HG02763 (cell line): ENCODE results near the gene P2RX2.
"Not testable (repeated sequence)": the region's sequence is repeated elsewhere in the genome, so short reads cannot be mapped to it uniquely, and the experiment has no call there.

ENCODE experiments used
- ATAC-seq: cut with Tn5 transposase; IDR thresholded peaks from one replicate; pipeline ENCODE4 v1.9.1; 2021; ENCODE audit warnings: mild to moderate bottlenecking, moderate library complexity; ENCODE audit not compliant: unreplicated experiment

The P2RX2 gene

DNA sequence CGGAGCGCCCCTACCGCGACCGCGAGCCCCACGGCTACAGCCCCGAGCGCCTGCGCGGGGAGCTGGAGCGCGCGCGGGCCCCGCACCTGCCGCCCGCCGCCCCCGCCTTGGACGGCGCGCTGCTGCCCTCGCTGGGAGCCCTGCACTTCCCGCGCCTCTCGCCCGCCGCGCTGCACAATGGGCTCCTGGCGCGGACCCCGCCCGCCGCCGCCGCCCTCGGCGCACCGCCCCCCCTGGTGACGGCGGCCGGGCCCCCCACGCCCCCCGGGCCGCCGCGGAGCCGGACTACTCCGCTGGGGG, 35.2 kb upstream of the P2RX2 start:
- no peak for ATAC-seq

DNA sequence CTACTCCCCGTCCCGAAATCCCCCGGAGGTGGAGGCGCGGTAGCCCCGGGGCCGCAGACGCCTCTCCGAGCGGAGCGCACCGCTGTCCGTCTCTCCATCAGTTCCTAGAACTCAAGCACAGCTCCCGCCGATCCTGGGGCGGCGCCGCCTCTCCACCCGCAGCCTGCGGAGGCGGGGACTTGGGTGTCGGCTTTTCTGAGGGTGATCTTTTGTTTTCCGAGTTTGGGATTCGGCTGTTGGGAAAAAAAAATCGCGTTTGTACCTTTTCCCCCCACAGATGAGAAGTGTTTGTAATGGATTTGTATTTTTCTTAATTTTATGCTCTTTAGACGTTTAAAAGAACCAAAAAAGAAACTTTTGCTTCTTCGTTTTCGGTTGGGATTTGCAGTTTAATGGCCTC, 34.8 kb upstream of the P2RX2 start:
- ATAC-seq: no peak

DNA sequence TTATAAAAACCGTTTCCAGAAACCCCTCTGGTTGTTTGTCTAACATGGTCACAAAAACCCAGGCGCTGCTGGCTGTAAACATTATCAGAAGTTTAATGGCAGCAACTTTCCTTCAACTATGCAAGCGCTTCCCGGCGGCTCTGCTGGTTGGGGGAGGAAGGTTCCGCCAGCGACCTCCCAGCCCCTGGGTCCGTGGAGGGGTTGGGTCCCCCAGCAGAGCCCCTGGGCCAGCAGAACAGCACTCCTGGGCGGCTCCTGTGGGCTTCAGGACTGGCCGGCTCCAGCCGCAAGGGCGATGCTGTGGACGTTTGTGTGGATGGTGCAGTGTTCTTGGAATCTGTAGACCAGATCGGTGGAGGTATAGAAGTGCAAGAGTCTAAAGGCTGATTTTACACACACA, 34.1 kb upstream of the P2RX2 start:
- no peak for ATAC-seq

DNA sequence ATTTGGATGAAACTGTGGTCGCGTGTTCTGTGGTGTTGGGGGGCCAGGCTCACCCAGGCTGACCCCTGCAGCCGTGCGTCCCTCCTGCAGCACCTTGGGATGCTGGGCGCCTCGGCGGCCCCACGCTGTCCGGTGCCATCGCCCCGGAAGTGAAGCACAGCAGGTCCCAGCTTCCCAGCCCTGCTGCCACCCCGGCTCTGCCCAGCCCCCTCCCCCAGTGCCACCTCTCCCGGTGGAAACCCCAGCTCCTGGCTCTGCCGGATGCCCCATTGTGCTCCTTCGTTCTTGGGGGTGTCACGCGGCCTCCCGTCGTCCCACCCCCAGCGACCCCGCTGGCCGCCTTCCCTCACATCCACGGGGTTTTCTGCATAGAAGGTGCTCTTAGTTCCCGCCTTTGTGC, 33.4 kb upstream of the P2RX2 start:
- no peak for ATAC-seq

DNA sequence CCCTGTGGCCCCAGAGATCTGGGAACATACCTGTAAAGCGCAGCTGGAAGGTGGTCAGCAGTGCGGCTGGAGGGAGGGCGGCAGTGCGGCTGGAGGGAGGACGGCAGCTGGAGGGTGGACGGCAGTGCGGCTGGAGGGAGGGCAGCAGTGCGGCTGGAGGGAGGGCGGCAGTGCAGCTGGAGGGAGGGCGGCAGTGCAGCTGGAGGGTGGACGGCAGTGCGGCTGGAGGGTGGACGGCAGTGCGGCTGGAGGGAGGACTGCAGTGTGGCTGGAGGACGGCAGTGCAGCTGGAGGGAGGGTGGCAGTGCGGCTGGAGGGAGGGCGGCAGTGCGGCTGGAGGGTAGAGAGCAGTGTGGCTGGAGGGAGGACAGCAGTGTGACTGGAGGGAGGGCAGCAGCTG, 31.6 kb upstream of the P2RX2 start:
- no peak for ATAC-seq

DNA sequence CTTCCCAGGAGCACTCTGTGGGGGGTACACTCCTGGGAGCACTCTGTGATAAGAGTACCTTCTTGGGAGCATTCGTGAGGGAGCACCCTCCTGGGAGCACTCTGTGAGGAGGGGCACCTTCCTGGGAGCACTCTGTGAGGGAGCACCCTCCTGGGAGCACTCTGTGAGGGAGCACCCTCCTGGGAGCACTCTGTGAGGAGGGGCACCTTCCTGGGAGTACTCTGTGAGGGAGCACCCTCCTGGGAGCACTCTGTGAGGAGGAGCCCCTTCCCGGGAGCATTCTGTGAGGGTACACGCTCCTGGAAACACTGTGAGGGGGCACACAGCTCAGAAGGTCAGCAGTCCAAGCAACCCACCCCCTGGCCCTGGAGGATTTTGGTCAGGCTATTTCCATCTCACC, 30.8 kb upstream of the P2RX2 start:
- ATAC-seq: no peak

DNA sequence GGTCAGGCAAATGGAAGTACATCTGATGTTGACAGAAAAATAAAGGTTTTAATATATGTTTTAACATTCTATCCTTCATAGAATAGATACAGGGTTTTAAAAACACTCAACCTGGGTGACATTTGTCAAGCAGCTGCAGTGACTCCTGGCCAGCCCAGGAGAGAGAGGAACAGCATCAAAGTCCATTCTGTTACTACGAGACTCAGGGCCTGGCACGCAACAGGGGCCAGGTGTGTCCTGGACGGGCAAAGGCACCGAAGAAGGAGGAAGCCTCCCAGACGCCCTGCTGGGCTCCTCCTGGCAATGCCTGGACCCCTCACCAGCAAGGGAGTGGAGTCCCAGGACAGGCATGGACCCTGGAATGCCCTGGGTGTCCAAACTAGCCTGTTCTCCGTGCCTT, 30.3 kb upstream of the P2RX2 start:
- ATAC-seq: no peak

DNA sequence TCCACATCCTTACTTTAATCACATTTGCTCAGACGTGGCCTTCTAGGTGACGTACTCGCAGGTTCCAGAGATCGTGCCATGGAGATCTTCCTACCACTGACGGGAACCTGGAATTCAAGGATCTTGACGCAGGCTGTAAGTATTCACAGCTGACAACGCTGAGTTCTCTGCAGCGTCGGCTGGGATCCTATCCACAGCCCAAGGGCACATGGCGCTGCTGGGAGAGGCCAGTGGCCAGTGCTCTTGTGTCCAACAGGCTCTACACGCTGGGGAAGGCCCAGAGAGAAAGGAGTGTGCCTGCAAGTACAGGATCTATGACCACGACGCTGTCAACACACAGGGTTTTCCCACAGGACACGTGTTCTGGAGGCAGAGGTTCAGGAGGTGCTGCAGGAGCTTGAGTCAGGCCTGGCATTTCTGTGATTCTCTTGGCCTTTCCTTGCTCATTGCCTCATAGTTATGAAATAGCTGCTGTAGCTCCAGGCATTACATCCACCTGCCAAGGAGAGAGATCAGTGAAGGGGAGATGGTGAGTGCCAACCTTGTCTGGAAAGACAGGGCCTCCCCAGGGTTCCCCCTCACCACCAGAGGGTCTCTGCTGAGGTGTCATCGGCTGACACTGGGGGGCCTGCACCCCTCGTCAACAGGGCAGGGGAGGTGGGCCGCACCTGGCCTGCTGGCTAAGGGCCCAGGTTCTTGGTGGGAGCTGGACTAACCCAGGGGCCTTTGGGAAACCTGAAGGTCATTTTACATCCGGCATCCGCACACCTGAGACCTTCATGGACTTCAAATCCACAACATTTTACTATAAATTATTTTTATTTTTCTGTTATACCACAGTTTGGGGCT, 29.5 kb upstream of the P2RX2 start:
- no peak for ATAC-seq

DNA sequence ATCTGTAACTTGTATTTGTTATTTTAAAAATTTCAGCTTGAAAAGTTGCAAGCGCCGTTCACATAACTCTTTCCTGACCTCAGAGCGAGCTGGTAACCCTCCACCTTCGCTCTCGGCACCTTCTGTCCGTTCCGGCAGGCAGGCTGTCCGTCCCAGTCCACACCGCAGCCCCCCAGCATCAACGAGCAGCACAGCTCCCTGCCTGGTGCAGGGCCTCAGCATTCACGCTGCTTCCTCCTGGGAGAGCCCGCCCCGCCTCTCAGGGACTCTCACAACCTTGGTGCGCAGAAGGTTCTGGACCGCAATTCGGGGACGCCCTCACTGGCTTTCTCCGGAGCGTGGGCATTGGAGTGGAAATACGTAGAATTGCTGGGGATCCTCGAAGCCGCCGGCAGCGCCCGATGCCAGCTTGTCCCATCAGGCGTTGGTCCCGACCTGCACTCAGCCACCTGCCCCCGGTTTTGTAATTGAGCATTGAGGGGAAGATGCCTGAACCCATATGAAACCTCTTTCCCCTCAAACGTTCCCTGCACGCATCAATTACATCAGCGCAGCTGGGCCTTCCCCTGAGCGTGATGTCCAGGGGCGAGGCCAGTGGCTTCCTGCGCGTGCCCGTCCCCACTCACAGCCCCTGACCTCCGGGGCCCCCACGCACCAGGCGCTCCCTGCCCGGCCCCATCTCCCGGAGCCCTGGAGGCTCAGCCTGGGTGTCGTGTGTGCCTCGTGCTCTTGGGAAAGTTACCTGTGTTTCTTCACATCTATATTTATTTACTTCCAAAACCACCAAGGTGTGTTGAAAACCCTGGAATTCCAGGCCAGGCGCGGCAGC, 27.3 kb upstream of the P2RX2 start:
- ATAC-seq: no peak

DNA sequence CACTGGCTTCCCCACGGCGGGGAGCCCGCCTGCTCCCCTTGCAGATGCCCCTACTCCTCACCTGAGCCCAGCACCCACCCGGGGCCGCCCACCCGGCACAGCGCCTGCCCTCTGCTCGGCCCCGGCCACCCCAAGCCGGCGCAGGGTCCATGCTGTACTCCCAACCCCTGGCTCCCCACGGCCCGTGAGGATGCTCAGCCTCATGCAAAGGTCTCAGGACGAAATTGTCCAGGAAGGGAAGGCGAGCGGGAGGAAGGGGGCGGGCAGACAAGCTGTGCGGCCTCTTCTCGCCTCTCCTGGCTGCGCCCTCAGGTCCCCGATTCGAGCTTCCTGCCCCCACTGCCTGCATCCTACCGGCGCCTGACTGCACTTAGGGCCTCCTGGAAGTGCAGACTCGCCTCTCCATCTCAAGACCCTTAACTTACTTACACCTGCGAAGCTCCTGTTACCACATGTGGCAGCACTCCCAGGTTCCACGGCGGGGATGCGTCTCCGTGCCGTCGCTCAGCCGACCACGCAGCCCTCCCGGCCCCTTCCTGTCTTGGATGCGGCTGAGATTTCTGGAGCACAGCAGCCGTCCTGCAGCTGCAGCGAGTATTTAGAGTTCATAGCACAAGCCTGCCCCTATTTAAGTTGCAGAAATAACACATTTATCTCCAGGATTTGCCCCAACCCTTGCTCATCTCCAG, 26.1 kb upstream of the P2RX2 start:
- no peak for ATAC-seq

DNA sequence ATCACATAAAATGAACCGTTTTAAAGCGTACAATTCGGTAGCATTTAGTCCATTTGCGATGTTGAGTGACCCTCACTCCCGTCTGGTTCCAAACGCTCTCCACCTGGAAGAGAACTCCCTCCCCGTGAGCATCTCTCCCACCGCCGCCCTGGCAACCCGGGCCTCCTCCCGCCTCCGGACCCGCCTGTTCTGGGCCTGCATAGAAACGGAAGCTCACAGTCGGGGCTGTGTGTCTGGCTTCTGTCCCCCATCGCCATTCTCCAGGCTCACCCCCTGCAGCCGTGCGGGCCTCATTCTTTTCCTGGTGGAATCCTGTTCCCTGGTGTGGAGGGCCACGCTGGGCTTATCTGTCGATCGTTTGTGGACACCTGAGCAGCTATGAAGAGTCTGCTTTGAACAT, 25.5 kb upstream of the P2RX2 start:
- no peak for ATAC-seq

DNA sequence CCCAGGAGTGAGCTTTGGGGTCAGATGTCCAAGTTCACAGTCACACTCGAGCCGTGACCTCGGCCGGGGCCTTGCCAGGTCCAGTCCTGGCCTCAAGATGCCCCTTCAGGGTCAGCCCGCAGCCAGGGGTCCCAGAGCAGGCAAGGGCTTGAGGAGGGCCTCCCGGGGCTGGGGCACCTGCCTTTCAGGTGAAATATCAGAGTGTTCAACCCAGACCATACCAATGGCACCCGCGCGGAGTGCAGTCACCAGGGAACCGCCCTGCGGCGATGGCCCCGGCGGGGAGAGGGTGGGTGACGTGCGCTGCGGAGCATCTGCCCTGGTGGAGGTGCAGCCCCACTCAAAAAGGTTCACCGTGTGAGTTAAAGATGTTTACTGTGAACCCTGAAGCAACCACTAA, 25.1 kb upstream of the P2RX2 start:
- no peak for ATAC-seq

DNA sequence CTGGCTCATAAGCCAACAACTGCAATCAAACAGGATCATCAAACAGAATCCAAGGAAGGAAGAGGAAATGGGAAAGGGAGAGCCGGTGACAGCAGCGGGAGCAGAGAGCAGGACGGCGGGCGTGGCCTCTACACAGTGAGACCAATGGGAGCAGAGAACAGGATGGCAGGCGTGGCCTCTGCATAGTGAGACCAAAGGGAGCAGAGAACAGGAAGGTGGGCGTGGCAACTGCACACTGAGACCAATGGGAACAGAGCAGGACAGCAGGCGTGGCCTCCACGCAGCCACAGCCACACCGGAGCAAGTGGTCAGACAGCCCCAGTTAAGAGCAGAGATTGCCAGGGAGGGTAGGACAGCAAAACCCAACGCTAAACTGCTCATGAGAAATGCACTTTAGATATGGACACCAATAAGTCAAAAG, 24.6 kb upstream of the P2RX2 start:
- ATAC-seq: no peak

DNA sequence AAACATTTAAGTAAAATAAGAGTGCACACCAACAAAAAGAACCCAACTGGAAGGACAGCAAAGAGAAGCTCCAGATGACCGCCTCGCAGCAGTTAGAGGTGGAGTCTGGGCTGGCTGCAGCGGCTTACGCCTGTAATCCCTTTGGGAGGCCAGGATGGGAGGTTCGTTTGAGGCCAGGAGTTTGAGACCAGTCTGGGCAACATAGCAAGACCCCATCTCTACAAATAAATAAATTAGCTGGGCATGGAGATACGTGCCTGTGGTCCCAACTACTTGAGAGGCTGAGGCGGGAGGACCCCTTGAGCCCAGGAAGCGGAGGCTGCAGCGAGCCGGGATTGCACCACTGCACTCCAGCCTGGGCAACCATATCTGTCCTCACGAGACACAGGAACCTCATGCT, 23.4 kb upstream of the P2RX2 start:
- no peak for ATAC-seq

DNA sequence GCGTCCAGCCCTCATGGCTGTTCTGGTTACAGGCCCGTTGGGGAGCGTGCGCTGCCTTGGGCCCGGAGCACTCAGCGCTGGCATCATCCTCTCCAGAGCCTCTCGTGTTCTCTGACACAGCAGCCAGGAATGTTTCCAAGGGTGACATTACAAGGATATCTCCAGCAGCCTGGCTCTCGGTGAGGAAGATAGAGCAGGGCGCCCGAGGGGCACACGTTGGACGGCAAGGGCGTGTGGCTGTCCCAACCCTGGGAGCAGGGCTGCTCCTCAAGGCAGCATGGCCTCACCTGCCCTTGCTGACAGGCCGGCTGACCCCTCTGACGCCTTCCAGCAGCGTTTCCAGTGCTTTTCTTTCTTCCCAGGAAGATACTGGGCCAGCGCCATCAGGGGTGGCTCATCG, 22.6 kb upstream of the P2RX2 start:
- no peak for ATAC-seq

DNA sequence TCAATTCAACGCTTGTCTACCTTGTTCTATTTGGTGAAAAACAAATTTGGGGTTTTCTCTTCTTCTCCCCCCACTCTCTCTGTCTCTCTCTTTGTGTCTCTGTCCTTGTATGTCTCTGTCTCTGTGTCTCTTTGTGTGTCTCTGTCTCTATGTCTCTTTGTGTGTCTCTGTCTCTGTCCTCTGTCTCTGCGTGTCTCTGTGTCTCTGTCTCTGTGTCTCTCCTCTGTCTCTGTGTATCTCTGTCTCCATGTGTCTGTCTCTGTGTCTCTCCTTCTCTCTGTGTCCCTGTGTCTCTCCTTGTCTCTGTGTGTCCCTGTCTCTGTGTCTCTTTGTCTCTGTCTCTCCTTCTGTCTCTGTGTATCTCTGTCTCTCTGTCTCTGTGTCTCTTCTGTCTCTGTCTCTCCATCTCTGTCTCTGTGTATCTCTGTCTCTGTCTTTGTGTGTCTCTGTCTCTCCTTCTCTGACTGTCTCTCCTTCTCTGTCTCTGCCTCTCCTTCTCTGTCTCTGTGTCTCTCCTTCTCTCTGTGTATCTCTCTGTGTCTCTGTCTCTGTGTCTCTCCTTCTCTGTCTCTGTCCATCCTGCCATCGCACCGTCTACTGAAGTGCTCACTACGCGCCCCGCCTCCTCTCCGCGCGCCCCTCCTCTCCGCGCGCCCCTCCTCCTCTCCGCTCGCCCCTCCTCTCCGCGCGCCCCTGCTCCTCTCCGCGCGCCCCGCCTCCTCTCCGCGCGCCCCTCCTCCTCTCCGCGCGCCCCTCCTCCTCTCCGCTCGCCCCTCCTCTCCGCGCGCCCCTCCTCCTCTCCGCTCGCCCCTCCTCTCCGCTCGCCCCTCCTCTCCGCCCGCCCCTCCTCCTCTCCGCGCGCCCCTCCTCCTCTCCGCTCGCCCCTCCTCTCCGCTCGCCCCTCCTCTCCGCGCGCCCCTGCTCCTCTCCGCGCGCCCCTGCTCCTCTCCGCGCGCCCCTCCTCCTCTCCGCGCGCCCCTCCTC, 21.0 kb upstream of the P2RX2 start:
- no peak for ATAC-seq

DNA sequence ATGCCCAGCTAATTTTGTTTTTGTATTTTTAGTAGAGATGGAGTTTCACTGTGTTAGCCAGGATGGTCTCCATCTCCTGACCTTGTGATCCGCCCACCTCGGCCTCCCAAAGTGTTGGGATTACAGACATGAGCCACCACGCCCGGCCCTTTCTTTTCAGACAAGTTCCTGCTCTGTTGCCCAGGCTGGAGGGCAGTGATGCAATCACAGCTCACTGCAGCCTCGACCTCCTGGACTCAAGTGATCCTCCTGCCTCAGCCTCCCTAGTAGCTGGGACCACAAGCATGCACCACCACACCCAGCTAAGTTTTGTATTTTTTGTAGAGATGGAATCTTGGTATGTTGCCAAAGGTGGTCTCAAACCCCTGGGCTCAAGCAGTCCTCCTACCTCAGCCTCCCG, 19.1 kb upstream of the P2RX2 start:
- not testable (repeated sequence) for ATAC-seq

DNA sequence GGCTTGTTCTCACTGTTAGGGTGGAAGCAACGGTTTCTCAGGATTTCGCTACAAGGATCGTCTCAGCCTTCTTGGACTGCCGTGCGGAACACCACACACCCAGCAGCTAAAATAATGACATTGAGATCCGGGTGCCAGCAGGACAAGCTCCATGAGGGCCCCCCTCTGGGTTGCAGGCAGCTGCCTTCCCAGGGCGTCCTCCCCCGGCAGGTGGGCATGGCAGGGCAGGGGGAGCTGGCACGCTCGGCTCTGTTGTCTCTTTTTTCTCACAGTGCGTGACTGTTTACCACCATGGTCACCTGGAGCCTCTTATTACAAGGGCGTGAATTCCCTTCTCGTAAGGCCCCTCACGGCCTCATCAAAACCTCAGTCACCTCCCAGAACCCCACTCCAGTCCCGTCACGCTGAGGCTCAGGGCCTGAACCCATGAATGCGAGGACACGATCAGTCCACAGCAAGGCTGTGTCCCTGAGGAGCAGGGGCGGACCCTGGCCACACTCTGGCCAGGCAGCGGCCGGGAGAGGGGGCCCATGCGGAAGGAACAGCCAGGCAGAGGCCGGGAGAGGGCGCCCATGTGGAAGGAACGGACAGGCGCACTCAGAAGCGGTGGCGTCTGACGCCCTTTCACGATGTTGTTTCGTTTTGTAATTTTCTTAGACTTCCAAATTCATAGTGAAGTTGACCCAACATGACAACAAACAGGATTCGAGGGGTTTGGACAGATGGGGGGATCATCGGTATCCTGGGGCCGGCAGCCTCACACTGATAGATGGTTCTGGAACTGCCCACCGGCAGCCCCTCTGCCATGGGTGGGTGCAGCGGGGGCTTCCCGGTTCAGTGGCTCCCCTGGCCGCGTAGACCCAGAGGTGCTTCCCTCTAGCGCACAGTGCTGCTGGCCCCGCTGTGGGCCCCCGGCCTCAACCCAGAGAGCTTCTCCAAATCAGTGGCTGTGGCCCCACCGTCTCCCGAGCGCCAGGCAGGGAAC, 18.2 kb upstream of the P2RX2 start:
- no peak for ATAC-seq

DNA sequence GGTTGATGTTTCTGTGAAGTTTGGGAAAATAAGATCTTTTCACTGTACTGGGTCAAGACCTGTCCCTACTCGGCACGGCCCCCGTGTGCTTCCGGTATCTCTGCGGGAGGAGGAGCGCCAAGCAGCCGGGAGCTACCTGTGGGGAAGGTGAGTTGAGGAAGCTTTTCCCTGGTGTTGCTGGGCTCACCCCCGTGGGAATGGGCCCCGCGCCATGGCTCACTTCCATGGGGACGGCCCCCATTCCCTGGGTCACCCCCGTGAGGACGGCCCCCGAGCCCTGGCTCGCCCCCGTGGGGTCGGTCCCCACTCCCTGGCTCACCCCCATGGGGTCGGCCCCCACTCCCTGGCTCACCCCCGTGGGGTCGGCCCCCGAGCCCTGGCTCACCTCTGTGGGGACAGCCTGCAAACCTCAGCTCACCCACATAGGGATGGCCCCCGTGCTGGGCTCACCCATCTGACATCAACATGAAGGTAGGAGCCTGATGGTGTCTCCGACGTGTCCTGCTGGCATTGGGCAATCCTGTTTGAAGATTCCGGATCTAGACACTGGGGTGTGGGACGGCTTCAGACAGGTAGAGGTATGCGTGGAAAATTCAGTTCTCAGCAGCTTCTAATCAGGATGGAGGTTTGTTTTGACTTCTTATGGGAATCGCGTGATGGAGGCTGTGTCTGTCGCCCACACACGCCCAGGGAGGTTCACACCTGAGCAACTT, 17.2 kb upstream of the P2RX2 start:
- ATAC-seq: no peak
